Keratinocyte (primary cell): Measurements from ENCODE around the gene WDR12.

ENCODE experiments used
- EZH2 ChIP-seq: IDR thresholded peaks from one replicate; pipeline ENCODE4 v1.6.1; 2012; ENCODE audit warnings: inconsistent platforms, mild to moderate bottlenecking, low read length, moderate library complexity
- TF ChIP-seq, protein P1 (sequence below), 3 experiments: IDR thresholded peaks in 1 of 3; conservative IDR thresholded peaks in 1 of 3; optimal IDR thresholded peaks in 1 of 3; 2 replicates in 2 of 3; 3 replicates in 1 of 3; pipeline versions ENCODE3 to v1.5.1; 2011; ENCODE audit warnings: low read length in 3 of 3, mild to moderate bottlenecking in 3 of 3, moderate library complexity in 2 of 3, control low read depth in 1 of 3, inconsistent platforms in 1 of 3; ENCODE audit not compliant: insufficient read depth in 2 of 3; ENCODE audit errors: extremely low read depth in 1 of 3

DNA sequence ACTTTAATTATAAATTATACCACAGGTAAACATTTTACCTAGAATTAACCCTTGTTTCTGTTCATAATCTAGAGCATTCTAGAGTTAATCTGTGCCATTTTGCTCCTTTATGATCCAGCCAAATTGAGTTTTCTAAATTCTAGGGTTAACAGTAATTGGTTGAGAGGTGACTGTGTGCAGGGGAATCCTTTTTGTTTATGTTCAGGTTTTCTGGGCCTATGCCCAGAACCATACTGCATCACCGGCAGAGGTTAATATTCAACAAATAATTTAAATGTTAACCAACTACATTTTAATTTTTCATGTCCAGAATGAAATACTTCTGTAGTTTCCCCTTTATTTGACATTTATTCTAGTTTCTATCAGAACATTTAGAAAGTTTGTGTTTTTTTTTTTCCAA lies 32.9 kb upstream of the WDR12 start:
- TF ChIP-seq, protein P1, sequence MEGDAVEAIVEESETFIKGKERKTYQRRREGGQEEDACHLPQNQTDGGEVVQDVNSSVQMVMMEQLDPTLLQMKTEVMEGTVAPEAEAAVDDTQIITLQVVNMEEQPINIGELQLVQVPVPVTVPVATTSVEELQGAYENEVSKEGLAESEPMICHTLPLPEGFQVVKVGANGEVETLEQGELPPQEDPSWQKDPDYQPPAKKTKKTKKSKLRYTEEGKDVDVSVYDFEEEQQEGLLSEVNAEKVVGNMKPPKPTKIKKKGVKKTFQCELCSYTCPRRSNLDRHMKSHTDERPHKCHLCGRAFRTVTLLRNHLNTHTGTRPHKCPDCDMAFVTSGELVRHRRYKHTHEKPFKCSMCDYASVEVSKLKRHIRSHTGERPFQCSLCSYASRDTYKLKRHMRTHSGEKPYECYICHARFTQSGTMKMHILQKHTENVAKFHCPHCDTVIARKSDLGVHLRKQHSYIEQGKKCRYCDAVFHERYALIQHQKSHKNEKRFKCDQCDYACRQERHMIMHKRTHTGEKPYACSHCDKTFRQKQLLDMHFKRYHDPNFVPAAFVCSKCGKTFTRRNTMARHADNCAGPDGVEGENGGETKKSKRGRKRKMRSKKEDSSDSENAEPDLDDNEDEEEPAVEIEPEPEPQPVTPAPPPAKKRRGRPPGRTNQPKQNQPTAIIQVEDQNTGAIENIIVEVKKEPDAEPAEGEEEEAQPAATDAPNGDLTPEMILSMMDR (optimal IDR thresholded peaks at IDR 0.05 in 1 of 3, IDR thresholded peaks at IDR 0.05 in 1 of 3, conservative IDR thresholded peaks at IDR 0.05 in 1 of 3; ENCODE audit: extremely low read depth in 1 of 3, insufficient read depth in 2 of 3, low read length in 3 of 3) = no peak
- TF ChIP-seq EZH2 = no peak
